GM23248 (cell line): ENCODE measurements around the gene PTBP1. TPM values are rescaled to one million over a fixed set of nuclear protein-coding genes. Genes with fewer than 3 reads are reported as not detected.
"Not testable (repeated sequence)": the region's sequence is repeated elsewhere in the genome, so short reads cannot be mapped to it uniquely, and the experiment has no call there.

Source experiments
- DNase-seq: peaks from one replicate; pipeline ENCODE4 v3.0.0-alpha.2; 2015
- H2AFZ ChIP-seq: fragments of 200-600 bp; sonication (generic); 2 replicates; pipeline ENCODE4 v1.6.1; 2016; ENCODE audit warnings: antibody characterized with exemption
- H3F3A ChIP-seq: fragments of 200-600 bp; sonication (generic); 2 replicates; pipeline ENCODE4 v1.6.1; 2016; ENCODE audit warnings: mild to moderate bottlenecking, antibody characterized with exemption, mixed run types; ENCODE audit not compliant: insufficient read depth
- H3K27ac ChIP-seq: fragments of 200-600 bp; sonication (generic); 2 replicates; pipeline ENCODE4 v1.5.1; 2016; ENCODE audit warnings: mild to moderate bottlenecking
- H3K27me3 ChIP-seq: fragments of 200-600 bp; sonication (generic); replicated peaks from 2 replicates; pipeline ENCODE4 v1.6.1; 2016; ENCODE audit warnings: mild to moderate bottlenecking; ENCODE audit not compliant: insufficient read depth
- H3K36me3 ChIP-seq: fragments of 200-600 bp; sonication (generic); 2 replicates; pipeline ENCODE4 v1.6.1; 2016; ENCODE audit warnings: low read depth, mild to moderate bottlenecking
- H3K4me1 ChIP-seq: fragments of 200-600 bp; sonication (generic); 2 replicates; pipeline ENCODE4 v1.6.1; 2016; ENCODE audit warnings: mild to moderate bottlenecking; ENCODE audit not compliant: insufficient read depth
- H3K4me2 ChIP-seq: fragments of 200-600 bp; sonication (generic); one replicate; pipeline ENCODE4 v1.6.1; 2016; ENCODE audit warnings: mild to moderate bottlenecking; ENCODE audit not compliant: unreplicated experiment
- H3K4me3 ChIP-seq: fragments of 200-600 bp; sonication (generic); 2 replicates; pipeline ENCODE4 v1.5.1; 2016; ENCODE audit warnings: mild to moderate bottlenecking
- H3K79me2 ChIP-seq: fragments of 200-600 bp; sonication (generic); 2 replicates; pipeline ENCODE4 v1.6.1; 2016; ENCODE audit warnings: mild to moderate bottlenecking; ENCODE audit not compliant: insufficient read depth
- H3K9ac ChIP-seq: fragments of 200-600 bp; sonication (generic); 2 replicates; pipeline ENCODE4 v1.6.1; 2016; ENCODE audit warnings: mild to moderate bottlenecking
- H3K9me2 ChIP-seq: fragments of 200-600 bp; sonication (generic); 2 replicates; pipeline ENCODE4 v1.6.1; 2016; ENCODE audit warnings: mixed run types, mild to moderate bottlenecking, moderate library complexity; ENCODE audit not compliant: insufficient read depth
- H3K9me3 ChIP-seq: fragments of 200-600 bp; sonication (generic); one replicate; pipeline ENCODE4 v1.6.1; 2017; ENCODE audit warnings: low read depth
- H4K20me1 ChIP-seq: fragments of 200-600 bp; sonication (generic); 2 replicates; pipeline ENCODE4 v1.6.0; 2016; ENCODE audit not compliant: insufficient read depth
- EZH2 ChIP-seq: fragments of 200-600 bp; sonication (generic); IDR thresholded peaks from 2 replicates; pipeline ENCODE4 v1.6.1; 2018; ENCODE audit warnings: antibody characterized with exemption, mild to moderate bottlenecking; ENCODE audit not compliant: insufficient read depth, poor library complexity, severe bottlenecking
- EZH2phosphoT487 ChIP-seq: fragments of 200-600 bp; sonication (generic); IDR thresholded peaks from 2 replicates; pipeline ENCODE4 v1.6.1; 2018; ENCODE audit warnings: antibody characterized with exemption, moderate library complexity, mild to moderate bottlenecking, low read depth; ENCODE audit not compliant: insufficient read depth
- WGBS, 2 experiments: methylation state at CpG; one replicate each; pipeline ENCODE4 v1.1.6; 2015 to 2017; ENCODE audit warnings: low lambda C conversion rate in 2 of 2, low coverage in 1 of 2; ENCODE audit errors: missing lambda C conversion rate in 2 of 2; 5-methylcytosine and 5-hydroxymethylcytosine counted together
- in situ Hi-C: fragments of 300-500 bp; cut with MboI; formaldehyde crosslinking; loops from 2 replicates; pipeline ENCODE4 v1.15.0; 2020
- polyA plus RNA-seq: library from polyadenylated mRNA; unstranded; fragments of >200 nt; fragmentation: Nextera tagmentation; extraction: Ambion mirVana; gene quantifications from 2 replicates; pipeline ENCODE4 v1.2.1, GENCODE V29; 2016
- total RNA-seq: library from RNA; depleted of rRNA; stranded (reverse); fragments of >200 nt; shearing (Covaris generic); gene quantifications from 2 replicates; pipeline ENCODE4 v1.2.3, GENCODE V29; 2014

PTBP1 gene
- total and polyA plus RNA-seq, 2 experiments from 2014 or later: 160 to 175 TPM

GRCh38 chr19:814152-815078, 17.2 kb downstream of the PTBP1 start:
- no peak for DNase-seq
- Histone ChIP-seq H3K27me3 (no peaks in the 10 kb centered on the region), H3K4me3 (no peak overlapping the region), H3K9me3 (no peaks in the 10 kb centered on the region), H2AFZ (no peak overlapping the region), H3K79me2 (peaks cover 23% of the 10 kb centered on the region), H4K20me1 (peaks cover 3% of the 10 kb centered on the region; the same call in 1 of the 2 replicates), H3K9ac (no peak overlapping the region), H3F3A (peaks cover 10% of the 10 kb centered on the region), H3K36me3 (peaks cover 28% of the 10 kb centered on the region), H3K4me1 (no peaks in the 10 kb centered on the region), H3K27ac (no peak overlapping the region), H3K4me2 (no peak overlapping the region), H3K9me2 (no peaks in the 10 kb centered on the region)
- WGBS, 2 experiments: 85 to 88% methylated on average over 45 to 49 of the region's 49 CpGs
- TF ChIP-seq EZH2 (no peak), EZH2phosphoT487 (no peak)
- in situ Hi-C loops: no loop called here

- Histone ChIP-seq H3K36me3 (peaks cover 20% of the 10 kb centered on the region), H3F3A (peaks cover 10% of the 10 kb centered on the region), H3K9me3 (no peaks in the 10 kb centered on the region), H2AFZ (no peak overlapping the region), H4K20me1 (peaks cover 3% of the 10 kb centered on the region; the same call in 1 of the 2 replicates), H3K79me2 (peaks cover 15% of the 10 kb centered on the region), H3K9ac (no peak overlapping the region), H3K4me3 (no peak overlapping the region), H3K27ac (no peak overlapping the region), H3K9me2 (no peaks in the 10 kb centered on the region), H3K4me2 (no peak overlapping the region), H3K4me1 (no peaks in the 10 kb centered on the region), H3K27me3 (no peaks in the 10 kb centered on the region)
- WGBS, 2 experiments: 92 to 94% methylated on average over 32 to 46 of the region's 47 CpGs
- TF ChIP-seq EZH2phosphoT487: no peak
- TF ChIP-seq EZH2: no peak
- in situ Hi-C loops: no loop called here
- no peak for DNase-seq
Observed at GRCh38 chr19:815079-815774, 18.0 kb downstream of the PTBP1 start.

GRCh38 chr19:815775-816499, 18.7 kb downstream of the PTBP1 start:
- TF ChIP-seq EZH2 (no peak), EZH2phosphoT487 (no peak)
- no peaks in the 10 kb centered on the region for H3K9me3 ChIP-seq
- H3K27me3 ChIP-seq: no peaks in the 10 kb centered on the region
- peaks cover 5% of the 10 kb centered on the region; the same call in 1 of the 2 replicates for H3F3A ChIP-seq
- WGBS, 2 experiments: 86 to 94% methylated on average over 10 to 11 of the region's 13 CpGs
- no peak for DNase-seq
- H4K20me1 ChIP-seq: peaks cover 3% of the 10 kb centered on the region; the same call in 1 of the 2 replicates
- H3K36me3 ChIP-seq: peaks cover 13% of the 10 kb centered on the region
- no peak overlapping the region for H2AFZ ChIP-seq
- H3K9me2 ChIP-seq: no peaks in the 10 kb centered on the region
- no peak overlapping the region for H3K9ac ChIP-seq
- H3K79me2 ChIP-seq: peaks cover 8% of the 10 kb centered on the region; the same call in 1 of the 2 replicates
- no peak overlapping the region for H3K4me3 ChIP-seq
- no peak overlapping the region for H3K27ac ChIP-seq
- H3K4me2 ChIP-seq: no peak overlapping the region
- H3K4me1 ChIP-seq: no peaks in the 10 kb centered on the region
- in situ Hi-C loops: no loop called here

- Histone ChIP-seq H3K9me3 (no peaks in the 10 kb centered on the region), H3K9me2 (no peaks in the 10 kb centered on the region), H3K4me1 (no peaks in the 10 kb centered on the region), H3K9ac (no peak overlapping the region), H3K27me3 (no peaks in the 10 kb centered on the region), H3F3A (no peaks in the 10 kb centered on the region), H3K79me2 (0 out of 2 replicates have a peak, but pooled peaks cover 4% of the 10 kb centered on the region), H3K27ac (no peak overlapping the region), H4K20me1 (no peaks in the 10 kb centered on the region; the same call in 1 of the 2 replicates), H3K4me2 (no peak overlapping the region), H3K36me3 (peaks cover 8% of the 10 kb centered on the region), H3K4me3 (no peak overlapping the region), H2AFZ (no peak overlapping the region)
- in situ Hi-C loops: no loop called here
- DNase-seq: no peak
- 97 to 98% methylated on average over 2 of the region's 2 CpGs for WGBS, 2 experiments
- TF ChIP-seq EZH2 (no peak), EZH2phosphoT487 (no peak)
Observed at GRCh38 chr19:816500-816857, 19.2 kb downstream of the PTBP1 start.

GRCh38 chr19:820212-820611, 23.0 kb downstream of the PTBP1 start:
- H3K9me3 ChIP-seq, H2AFZ ChIP-seq, H3K4me2 ChIP-seq, H3K4me3 ChIP-seq, H3K9me2 ChIP-seq, H3K9ac ChIP-seq, H3K27me3 ChIP-seq, H3F3A ChIP-seq, H3K4me1 ChIP-seq, H3K27ac ChIP-seq, H4K20me1 ChIP-seq, DNase-seq, H3K36me3 ChIP-seq, in situ Hi-C loops, H3K79me2 ChIP-seq: not testable (repeated sequence)
- 90 to 91% methylated on average over 5 of the region's 5 CpGs for WGBS, 2 experiments
